HepG2 (cell line): ENCODE results near the gene NCAPD2. TPM values are rescaled to one million over a fixed set of nuclear protein-coding genes. Genes with fewer than 3 reads are reported as not detected.
A peak's percentile ranks its signal among the peaks of the same experiment; 100 is the strongest.

ENCODE experiments used
- HNRNPLL ChIP-seq: fragments of 200-400 bp; formaldehyde crosslinking; IDR thresholded peaks from 2 replicates; pipeline ENCODE4 v1.6.1; 2017; ENCODE audit warnings: mild to moderate bottlenecking, low read depth, low read length; ENCODE audit not compliant: poor library complexity, severe bottlenecking
- IRF2 ChIP-seq: IDR thresholded peaks from 2 replicates; pipeline ENCODE4 v1.6.1; 2018; ENCODE audit warnings: missing genetic modification reagents, missing compliant biosample characterization
- KMT2B ChIP-seq: IDR thresholded peaks from 2 replicates; pipeline ENCODE4 v1.6.1; 2016; ENCODE audit warnings: missing genetic modification reagents, missing compliant biosample characterization
- MAFG ChIP-seq: sonication (generic); formaldehyde crosslinking; IDR thresholded peaks from 2 replicates; pipeline ENCODE4 v1.5.1; 2020; ENCODE audit warnings: mild to moderate bottlenecking, missing genetic modification reagents
- ONECUT2 ChIP-seq: sonication (generic); formaldehyde crosslinking; IDR thresholded peaks from 2 replicates; pipeline ENCODE4 v1.4.0; 2020; ENCODE audit warnings: missing genetic modification reagents
- RARA ChIP-seq: IDR thresholded peaks from 2 replicates; pipeline ENCODE4 v1.6.1; 2016; ENCODE audit warnings: missing genetic modification reagents, missing compliant biosample characterization
- SIX4 ChIP-seq: sonication (generic); formaldehyde crosslinking; IDR thresholded peaks from 2 replicates; pipeline ENCODE4 v1.4.0; 2020; ENCODE audit warnings: missing genetic modification reagents
- U2AF2 ChIP-seq: fragments of 200-400 bp; formaldehyde crosslinking; IDR thresholded peaks from 2 replicates; pipeline ENCODE4 v1.6.1; 2017; ENCODE audit warnings: low read depth, mild to moderate bottlenecking, low read length
- XBP1 ChIP-seq: sonication (generic); formaldehyde crosslinking; IDR thresholded peaks from 2 replicates; pipeline ENCODE4 v1.5.0; 2020; ENCODE audit warnings: missing genetic modification reagents
- ZNF224 ChIP-seq: sonication (generic); formaldehyde crosslinking; IDR thresholded peaks from 2 replicates; pipeline ENCODE4 v1.5.0; 2020; ENCODE audit warnings: mild to moderate bottlenecking, missing genetic modification reagents
- ZNF253 ChIP-seq: sonication (generic); formaldehyde crosslinking; IDR thresholded peaks from 2 replicates; pipeline ENCODE4 v1.8.0; 2022; ENCODE audit warnings: mild to moderate bottlenecking, missing genetic modification reagents, borderline replicate concordance
- ZNF451 ChIP-seq: sonication (generic); formaldehyde crosslinking; IDR thresholded peaks from 2 replicates; pipeline ENCODE4 v1.5.0; 2020; ENCODE audit warnings: mild to moderate bottlenecking, missing genetic modification reagents
- ZNF563 ChIP-seq: sonication (generic); formaldehyde crosslinking; IDR thresholded peaks from 2 replicates; pipeline ENCODE4 v1.8.0; 2022; ENCODE audit warnings: mild to moderate bottlenecking, moderate library complexity, missing genetic modification reagents
- ZZZ3 ChIP-seq: sonication (generic); formaldehyde crosslinking; IDR thresholded peaks from 2 replicates; pipeline ENCODE4 v1.4.0; 2020; ENCODE audit warnings: missing genetic modification reagents, mild to moderate bottlenecking, borderline replicate concordance
- polyA plus RNA-seq, 8 experiments: library from polyadenylated mRNA; depleted of rRNA in 3 of 8; stranded (reverse) in 7 of 8; unstranded in 1 of 8; fragments of >200 nt; fragmentation: Illumina TruSeq in 4 of 8; extraction: Trizol in 4 of 8; gene quantifications; 2 replicates each; pipeline versions ENCODE4 v1.2.1 to v1.2.3, GENCODE V29; 2011 to 2016; ENCODE audit warnings: low read depth in 4 of 8, missing spikeins in 1 of 8, mixed read lengths in 1 of 8; ENCODE audit not compliant: insufficient read depth in 1 of 8
- total RNA-seq, 5 experiments: library from RNA; depleted of rRNA; stranded (reverse); fragments of >200 nt; fragmentation: Illumina TruSeq; extraction: Trizol; gene quantifications; 2 replicates each; pipeline ENCODE4 v1.2.3, GENCODE V29; 2016; ENCODE audit warnings: low read depth in 1 of 5
- TF ChIP-seq, protein P1 (sequence below): sonication (generic); formaldehyde crosslinking; conservative IDR thresholded peaks from 2 replicates; pipeline ENCODE4 v1.4.0; 2020; ENCODE audit warnings: missing genetic modification reagents
- TF ChIP-seq, protein P2 (sequence below): sonication (generic); formaldehyde crosslinking; IDR thresholded peaks from 2 replicates; pipeline ENCODE4 v1.9.0; 2022; ENCODE audit warnings: low read depth, missing genetic modification reagents
- TF ChIP-seq, protein P3 (sequence below), 2 experiments: sonication (generic) in 1 of 2; formaldehyde crosslinking in 1 of 2; IDR thresholded peaks; 2 replicates each; pipeline versions ENCODE4 v1.6.1 to v1.9.0; 2014 to 2022; ENCODE audit warnings: antibody characterized with exemption in 1 of 2, borderline replicate concordance in 1 of 2, inconsistent platforms in 1 of 2, low read depth in 1 of 2, missing genetic modification reagents in 1 of 2
- TF ChIP-seq, protein P4 (sequence below): sonication (generic); formaldehyde crosslinking; IDR thresholded peaks from 2 replicates; pipeline ENCODE4 v1.8.1; 2022; ENCODE audit warnings: mild to moderate bottlenecking, missing genetic modification reagents

Gene NCAPD2
- total and polyA plus RNA-seq, 2 of the 13 experiments (the other 11 are each of a cell fraction or from before 2014, with no cell fraction given): 51.1 to 65.6 TPM

DNA sequence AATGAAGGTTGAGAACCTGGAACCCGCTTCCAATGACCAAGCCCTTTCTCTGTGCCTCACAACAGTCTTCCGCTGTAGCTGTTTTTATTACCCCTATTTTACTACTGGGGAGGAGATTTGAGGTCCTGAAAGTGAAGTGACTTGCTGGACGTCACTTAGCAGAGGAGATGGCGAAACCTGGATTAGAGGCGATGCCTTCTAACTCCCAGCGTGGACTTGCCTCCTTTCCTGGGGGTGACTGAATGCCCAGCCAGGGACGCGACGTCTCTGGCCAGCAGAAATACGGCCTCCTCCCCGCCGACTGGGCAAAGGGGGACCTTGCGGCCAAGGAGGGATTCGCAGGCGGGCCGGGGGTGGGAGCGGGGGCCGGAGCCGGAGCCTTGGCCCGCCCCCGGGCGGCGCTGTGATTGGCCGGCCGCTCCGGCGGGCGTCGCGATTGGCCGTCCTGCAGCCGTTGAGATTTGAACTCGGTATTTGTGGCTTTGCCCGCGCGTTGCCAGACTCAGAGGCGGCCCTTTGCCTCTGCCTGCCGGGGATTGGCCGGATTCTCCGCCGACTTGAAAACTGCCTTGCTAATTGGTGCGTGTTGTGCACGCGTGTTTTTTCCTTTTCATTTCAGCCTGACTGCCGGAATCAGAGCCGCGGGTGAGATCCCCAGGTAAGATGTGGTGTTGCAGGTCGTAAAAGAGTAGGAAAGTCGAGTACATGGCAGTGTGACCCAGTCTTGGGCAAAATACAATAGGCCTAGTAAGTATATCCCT, at the start of gene NCAPD2 (continued):
- TF ChIP-seq, protein P1, sequence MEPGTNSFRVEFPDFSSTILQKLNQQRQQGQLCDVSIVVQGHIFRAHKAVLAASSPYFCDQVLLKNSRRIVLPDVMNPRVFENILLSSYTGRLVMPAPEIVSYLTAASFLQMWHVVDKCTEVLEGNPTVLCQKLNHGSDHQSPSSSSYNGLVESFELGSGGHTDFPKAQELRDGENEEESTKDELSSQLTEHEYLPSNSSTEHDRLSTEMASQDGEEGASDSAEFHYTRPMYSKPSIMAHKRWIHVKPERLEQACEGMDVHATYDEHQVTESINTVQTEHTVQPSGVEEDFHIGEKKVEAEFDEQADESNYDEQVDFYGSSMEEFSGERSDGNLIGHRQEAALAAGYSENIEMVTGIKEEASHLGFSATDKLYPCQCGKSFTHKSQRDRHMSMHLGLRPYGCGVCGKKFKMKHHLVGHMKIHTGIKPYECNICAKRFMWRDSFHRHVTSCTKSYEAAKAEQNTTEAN: no peak; the same call in 1 of the 2 replicates
- no peak; the same call in 1 of the 2 replicates for TF ChIP-seq IRF2
- TF ChIP-seq, protein P2, sequence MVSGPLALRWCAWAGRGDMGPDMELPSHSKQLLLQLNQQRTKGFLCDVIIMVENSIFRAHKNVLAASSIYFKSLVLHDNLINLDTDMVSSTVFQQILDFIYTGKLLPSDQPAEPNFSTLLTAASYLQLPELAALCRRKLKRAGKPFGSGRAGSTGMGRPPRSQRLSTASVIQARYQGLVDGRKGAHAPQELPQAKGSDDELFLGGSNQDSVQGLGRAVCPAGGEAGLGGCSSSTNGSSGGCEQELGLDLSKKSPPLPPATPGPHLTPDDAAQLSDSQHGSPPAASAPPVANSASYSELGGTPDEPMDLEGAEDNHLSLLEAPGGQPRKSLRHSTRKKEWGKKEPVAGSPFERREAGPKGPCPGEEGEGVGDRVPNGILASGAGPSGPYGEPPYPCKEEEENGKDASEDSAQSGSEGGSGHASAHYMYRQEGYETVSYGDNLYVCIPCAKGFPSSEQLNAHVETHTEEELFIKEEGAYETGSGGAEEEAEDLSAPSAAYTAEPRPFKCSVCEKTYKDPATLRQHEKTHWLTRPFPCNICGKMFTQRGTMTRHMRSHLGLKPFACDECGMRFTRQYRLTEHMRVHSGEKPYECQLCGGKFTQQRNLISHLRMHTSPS (CRISPR knock-in tag): no peak
- no peak for TF ChIP-seq ZNF224 (CRISPR knock-in tag)
- no peak for TF ChIP-seq XBP1 (CRISPR knock-in tag)
- TF ChIP-seq, protein P3, sequence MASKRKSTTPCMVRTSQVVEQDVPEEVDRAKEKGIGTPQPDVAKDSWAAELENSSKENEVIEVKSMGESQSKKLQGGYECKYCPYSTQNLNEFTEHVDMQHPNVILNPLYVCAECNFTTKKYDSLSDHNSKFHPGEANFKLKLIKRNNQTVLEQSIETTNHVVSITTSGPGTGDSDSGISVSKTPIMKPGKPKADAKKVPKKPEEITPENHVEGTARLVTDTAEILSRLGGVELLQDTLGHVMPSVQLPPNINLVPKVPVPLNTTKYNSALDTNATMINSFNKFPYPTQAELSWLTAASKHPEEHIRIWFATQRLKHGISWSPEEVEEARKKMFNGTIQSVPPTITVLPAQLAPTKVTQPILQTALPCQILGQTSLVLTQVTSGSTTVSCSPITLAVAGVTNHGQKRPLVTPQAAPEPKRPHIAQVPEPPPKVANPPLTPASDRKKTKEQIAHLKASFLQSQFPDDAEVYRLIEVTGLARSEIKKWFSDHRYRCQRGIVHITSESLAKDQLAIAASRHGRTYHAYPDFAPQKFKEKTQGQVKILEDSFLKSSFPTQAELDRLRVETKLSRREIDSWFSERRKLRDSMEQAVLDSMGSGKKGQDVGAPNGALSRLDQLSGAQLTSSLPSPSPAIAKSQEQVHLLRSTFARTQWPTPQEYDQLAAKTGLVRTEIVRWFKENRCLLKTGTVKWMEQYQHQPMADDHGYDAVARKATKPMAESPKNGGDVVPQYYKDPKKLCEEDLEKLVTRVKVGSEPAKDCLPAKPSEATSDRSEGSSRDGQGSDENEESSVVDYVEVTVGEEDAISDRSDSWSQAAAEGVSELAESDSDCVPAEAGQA (IDR thresholded peaks at IDR 0.05; ENCODE audit: low read depth): no peak
- TF ChIP-seq, protein P3 (CRISPR knock-in tag; IDR thresholded peaks at IDR 0.05; ENCODE audit: borderline replicate concordance): no peak
- no peak for TF ChIP-seq ZNF563 (CRISPR knock-in tag)
- peak; percentile 95 for TF ChIP-seq HNRNPLL
- TF ChIP-seq RARA (CRISPR knock-in tag): no peak
- TF ChIP-seq, protein P4, sequence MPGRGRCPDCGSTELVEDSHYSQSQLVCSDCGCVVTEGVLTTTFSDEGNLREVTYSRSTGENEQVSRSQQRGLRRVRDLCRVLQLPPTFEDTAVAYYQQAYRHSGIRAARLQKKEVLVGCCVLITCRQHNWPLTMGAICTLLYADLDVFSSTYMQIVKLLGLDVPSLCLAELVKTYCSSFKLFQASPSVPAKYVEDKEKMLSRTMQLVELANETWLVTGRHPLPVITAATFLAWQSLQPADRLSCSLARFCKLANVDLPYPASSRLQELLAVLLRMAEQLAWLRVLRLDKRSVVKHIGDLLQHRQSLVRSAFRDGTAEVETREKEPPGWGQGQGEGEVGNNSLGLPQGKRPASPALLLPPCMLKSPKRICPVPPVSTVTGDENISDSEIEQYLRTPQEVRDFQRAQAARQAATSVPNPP (CRISPR knock-in tag): peak; percentile 69; the same call in 1 of the 2 replicates
- no peak for TF ChIP-seq MAFG (CRISPR knock-in tag)
- no peak for TF ChIP-seq KMT2B (CRISPR knock-in tag)
- no peak for TF ChIP-seq ZNF253 (CRISPR knock-in tag)
- TF ChIP-seq SIX4: no peak
- TF ChIP-seq ZNF451: 0 out of 2 replicates have a peak, but pooled peaks have one; percentile 2
- no peak for TF ChIP-seq U2AF2
- no peak for TF ChIP-seq ONECUT2 (CRISPR knock-in tag)
- TF ChIP-seq ZZZ3 (CRISPR knock-in tag): no peak; the same call in 1 of the 2 replicates
